GM18951 (cell line): ENCODE measurements around the gene NTM.

Source experiments
- POLR2A ChIP-seq: IDR thresholded peaks from 4 replicates; pipeline ENCODE4 v1.6.1; 2011; ENCODE audit warnings: mild to moderate bottlenecking; ENCODE audit not compliant: insufficient read length, insufficient read depth; ENCODE audit errors: extremely low read depth
- in situ Hi-C: fragments of 300-500 bp; cut with MboI; formaldehyde crosslinking; loops from one replicate; pipeline ENCODE4 v1.12.0; 2022; ENCODE audit warnings: low sequenced_read_pairs, mixed read lengths, inconsistent platforms; ENCODE audit not compliant: unreplicated experiment

The NTM gene

DNA sequence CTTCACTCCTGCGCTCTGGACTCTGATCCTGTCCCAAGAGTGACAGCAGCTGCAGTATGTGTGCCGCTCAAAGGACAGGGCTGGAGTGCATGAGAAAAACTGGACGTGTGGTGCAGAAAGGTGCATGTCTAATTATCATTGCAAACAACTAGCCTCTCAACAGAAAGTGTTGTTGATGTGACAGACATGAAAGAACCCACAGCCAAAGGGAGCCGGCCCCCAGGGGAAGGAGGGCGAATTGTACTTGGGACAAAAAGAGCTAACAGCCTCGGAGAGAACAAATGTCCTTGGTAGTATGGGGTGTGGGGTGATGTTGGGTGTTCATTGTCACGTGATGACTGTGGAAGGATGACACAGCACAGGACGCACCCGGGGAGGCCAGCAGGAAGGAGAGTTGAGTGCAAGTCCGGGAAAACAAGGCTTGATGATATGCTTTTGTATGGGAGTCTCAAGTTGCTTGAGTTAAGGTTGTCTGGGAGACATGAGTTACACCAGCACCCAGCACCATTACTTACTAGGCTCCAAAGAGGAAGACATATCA, 325.5 kb downstream of the NTM start:
- in situ Hi-C loops, result no loop called here
- no peak for TF ChIP-seq POLR2A

DNA sequence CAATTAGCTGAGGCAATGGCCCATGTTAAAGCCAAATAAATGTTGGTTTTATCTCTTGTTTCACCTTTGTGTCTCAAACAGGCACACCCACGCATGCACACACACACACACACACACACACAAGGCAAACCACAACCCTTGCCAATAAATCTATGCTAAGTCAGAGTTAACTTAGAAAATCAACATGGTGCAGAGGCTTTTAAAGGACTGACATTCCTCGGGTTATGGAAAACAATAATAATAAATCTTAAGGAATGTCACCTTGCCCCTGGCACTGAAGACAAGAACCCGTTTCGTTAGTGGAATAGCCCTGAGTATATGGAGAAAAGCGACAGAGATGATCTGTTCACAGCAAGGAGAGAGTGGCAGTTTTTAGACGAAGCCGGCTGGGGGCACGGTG, 326.3 kb downstream of the NTM start:
- no peak for TF ChIP-seq POLR2A
- in situ Hi-C loops, result no loop called here

DNA sequence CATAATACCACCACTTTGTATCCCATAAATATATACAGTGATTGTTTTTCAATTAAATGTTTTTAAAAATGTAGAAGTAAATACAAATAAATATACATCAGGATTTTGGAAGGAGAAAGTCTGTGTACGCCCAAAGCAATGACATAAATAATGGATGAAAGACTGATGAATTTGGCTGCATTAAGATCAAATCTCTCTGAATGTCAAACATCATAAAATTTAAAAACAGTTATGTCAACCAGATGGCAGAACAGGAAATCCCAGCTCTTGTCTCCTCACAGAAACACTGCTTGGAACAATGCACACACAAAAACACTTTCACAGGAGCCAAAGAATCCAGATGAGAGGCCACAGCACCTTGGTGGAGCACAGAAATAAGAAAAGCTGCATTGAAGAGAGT, 332.9 kb downstream of the NTM start:
- in situ Hi-C loops, result no loop called here
- no peak for TF ChIP-seq POLR2A

DNA sequence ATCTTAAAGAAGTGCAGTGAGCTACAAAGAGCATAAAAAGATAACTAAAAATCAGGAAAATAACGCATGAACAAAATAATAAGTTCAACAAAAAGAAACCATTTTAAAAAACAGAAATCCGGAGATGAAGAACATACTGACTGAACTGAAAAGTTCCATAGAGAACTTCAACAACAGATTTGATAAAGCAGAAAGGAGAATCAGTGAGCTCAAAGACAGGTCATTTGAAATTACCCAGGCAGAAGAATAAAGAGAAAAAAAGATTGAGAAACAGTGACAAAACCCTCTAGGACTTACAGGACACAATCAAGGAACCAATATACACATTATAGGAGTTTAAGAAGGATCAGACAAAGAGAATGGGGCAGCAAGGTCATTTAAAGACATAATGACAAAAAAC, 334.3 kb downstream of the NTM start:
- TF ChIP-seq POLR2A, result no peak
- in situ Hi-C loops, result no loop called here

DNA sequence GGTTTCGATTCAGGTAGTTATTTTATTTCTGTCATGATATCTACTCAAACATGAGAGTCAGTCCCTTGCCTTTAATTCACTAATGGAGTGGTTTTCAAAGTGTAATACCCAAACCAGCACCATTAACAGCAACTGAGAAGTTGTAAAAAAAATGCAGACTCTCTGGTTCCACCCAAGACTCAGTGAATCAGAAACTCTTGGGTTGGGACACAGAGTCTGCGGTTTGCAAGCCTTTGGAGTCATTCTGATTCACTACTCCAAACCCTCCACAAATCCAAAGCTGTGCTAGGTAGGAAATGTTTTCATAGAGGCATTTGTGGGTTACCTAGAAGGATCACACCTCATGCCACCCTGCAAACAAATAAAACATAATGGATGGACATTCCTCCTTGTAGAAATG, 340.1 kb downstream of the NTM start:
- in situ Hi-C loops, result no loop called here
- TF ChIP-seq POLR2A, result no peak

DNA sequence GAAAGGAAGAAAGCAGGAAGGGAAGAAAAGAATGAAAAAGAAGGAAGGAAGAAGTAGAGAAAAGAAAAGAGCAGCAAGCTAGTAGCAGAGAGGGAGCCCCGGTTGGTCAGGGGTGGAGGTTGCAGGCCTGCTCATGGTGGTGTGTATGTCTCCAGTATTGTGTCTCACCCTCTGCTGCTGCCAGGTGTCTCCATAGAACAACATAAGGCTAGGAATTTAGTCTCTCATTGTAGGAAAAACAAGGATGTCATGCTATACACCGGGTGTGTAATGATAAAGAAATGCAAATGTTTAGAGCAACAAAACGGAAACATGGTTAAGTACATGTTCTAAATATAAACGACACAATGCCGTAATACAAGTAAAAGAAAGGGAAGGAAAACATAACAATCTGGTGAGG, 342.5 kb downstream of the NTM start:
- no peak for TF ChIP-seq POLR2A
- in situ Hi-C loops, result no loop called here

DNA sequence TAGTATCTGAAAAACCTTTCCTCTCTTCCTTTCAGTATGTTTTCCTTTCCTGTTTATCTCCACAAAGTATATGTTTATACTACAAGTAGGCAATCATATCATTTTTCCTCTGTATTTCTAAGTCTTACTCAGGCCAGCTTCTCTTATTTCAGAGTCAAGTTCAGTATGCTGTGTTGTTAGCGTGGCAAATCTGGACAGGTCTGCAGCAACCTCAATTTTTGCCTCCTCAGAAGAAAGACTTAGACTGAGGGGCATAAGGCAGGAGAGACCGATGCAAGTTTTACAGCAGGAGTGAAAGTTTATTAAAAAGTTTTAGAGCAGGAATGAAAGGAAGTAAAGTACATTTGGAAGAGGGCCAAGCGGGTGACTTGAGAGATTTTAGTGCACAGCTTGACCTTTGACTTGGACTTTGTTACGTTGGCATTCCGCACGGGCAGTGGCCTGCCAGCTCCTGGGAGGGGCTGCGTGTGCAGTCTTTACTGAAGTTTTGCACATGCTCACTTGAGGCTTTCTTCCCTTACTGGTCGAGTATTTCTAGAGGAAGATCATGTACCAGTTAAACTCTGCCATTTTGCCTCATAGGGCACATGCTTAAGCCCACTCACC, 343.2 kb downstream of the NTM start:
- TF ChIP-seq POLR2A, result no peak
- in situ Hi-C loops, result no loop called here

DNA sequence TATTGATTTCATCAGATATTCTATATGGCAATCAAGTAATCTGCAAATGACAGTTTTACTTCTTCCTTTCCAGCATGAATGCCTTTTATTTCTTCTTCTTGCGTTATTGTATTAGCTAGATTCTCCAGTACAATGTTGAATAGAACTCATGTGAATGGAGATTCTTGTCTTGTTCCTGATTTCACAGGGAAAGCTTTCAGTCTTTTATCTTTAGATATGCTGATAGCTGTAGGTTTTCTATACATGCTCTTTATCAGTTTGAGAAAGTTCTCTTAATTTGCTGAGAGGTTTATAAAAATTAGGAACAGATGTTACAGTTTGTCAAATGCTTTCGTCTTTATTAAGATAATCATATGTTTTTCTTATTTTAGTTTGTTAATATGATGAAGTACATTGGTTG, 347.2 kb downstream of the NTM start:
- in situ Hi-C loops, result no loop called here
- no peak for TF ChIP-seq POLR2A

DNA sequence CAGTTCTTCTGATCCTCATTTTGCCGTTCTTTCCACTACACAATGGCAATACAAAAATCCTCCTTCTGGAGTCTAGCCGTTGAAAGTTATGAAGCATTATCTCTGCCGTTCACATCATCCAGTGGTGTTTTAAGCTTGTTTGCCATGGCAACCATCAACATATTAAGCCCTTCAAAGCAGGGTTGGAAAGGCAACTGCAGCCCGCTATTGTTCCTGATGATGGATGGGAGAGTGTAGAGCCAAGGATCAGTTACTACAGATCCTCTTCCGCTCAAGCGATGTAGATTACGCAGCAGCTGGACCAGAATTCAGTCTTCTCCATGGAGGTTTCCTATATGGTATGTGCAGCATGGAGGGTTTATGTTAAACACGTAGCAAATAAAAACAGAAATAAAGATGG, 352.7 kb downstream of the NTM start:
- TF ChIP-seq POLR2A, result no peak
- in situ Hi-C loops, result no loop called here

DNA sequence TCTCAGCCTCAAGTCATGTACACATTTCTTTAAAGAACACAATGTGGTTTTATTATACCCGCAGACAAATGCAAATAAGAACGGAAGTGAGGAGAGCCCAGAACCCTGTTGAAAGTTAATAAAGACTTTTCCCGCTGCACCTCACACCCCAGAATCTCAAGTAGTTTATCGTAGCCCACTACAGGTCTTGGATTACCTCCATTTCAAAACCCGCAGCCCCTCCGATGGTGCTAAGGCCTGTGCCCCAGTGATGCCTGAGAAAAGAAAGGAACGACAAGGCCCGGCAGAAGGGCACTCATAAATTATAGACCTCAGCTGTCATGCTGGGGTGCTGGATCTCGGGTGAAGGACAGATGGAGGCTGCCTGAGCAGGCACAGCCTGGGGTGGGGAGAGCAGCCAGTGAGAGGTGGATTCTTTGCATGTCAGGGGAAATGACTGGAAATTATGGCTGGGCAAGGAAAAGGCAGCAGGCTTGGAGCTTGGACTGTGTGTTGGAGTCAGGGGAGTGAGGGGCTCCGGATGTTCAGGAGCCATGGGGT, 354.1 kb downstream of the NTM start:
- TF ChIP-seq POLR2A, result no peak
- in situ Hi-C loops, result no loop called here

DNA sequence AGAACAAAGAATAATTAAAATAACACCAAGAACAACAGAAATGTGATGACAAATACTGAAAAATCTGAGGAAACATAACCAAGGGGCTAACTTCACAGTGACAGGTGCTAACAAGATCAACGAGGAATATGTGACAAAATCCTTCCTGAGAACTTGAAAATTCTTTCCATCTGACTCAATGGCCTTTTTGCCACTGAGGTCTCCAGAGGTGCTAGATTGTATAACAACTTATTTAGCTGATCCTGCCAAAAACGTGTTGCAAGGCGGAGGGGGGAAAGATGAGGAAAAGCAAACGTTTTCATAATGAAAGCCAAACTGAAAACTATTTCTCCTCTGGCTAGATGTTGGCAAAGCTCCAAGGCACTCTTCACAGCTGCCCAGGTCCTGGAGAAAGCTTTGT, 364.5 kb downstream of the NTM start:
- no peak for TF ChIP-seq POLR2A
- in situ Hi-C loops, result no loop called here

DNA sequence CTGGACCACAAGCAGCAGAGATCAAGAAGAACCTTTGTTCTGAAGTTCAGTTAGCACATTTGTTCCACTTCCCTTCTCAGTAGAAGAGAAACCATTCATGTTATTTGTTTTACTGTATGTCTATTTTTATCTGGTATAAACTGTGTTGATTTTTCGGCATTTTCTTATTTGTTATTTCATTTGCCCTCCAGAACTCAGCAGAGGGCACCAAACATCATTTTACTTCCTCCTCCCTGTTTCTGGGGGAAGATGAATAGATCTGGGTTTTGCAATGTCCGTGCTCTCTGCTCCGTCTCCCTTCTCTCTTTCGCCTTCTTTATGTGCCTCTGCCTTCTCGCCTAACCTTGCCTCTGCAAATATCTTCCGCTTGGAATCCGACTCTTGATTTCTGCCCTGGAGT, 366.9 kb downstream of the NTM start:
- no peak for TF ChIP-seq POLR2A
- in situ Hi-C loops, result no loop called here

DNA sequence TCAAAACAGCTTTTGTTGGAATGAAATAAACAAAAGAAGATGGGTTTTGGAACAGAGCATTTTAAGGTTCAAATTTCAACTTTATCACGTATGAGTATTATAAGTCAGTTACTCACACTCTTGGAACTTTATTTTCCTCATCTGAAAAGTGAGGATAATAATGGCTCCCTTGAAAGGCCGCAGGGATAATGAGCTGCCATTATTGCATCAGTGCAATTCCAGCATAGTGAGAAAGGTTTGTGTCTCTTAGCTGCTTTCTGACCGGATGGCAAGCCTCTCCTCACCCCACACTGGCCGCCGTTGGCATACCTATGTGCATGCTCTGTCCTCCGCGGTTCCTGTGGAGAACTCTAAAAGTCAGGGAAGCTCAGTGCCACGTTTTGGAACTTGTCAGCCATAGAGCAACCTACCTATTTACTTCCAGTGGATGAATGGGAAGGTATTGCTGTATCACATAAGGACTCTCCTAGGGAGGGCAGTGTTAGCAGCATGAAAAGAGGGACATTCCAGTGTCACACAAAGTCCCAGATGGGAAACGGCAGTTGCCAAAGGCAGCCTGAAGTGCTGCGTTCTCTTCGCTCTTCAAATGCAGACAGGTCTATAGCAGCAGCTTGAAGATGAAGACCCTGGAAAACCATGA, 368.9 kb downstream of the NTM start:
- in situ Hi-C loops, result no loop called here
- no peak for TF ChIP-seq POLR2A

DNA sequence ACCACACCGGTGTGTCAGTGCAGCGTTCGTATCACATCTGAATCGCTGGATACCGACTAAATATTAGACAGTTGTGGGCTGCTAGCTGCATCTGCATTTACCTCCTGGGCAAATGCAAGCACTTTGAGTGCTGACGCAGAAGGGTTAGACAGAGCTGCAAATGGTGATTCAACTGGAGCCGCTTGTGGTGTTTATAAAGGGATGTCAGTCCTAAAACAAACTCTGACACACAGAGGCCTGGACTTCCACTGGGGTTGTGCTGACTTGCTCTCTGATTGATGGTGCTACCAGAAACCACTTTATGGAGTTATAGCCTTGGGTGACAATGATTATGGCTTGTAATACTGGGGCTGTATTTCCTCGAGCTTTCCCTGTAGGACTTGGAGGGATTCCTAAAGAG, 374.4 kb downstream of the NTM start:
- in situ Hi-C loops, result no loop called here

More for the DNA sequence above, 374.4 kb downstream of the NTM start:
- TF ChIP-seq POLR2A, result no peak
